Glomerular endothelial cell (primary cell): ENCODE measurements around the gene RASEF. TPM values are rescaled to one million over a fixed set of nuclear protein-coding genes. Genes with fewer than 3 reads are reported as not detected.

Experiments used
- DNase-seq: peaks from one replicate; pipeline ENCODE4 v3.0.0-alpha.2; 2011; ENCODE audit warnings: low read depth, low spot score; ENCODE audit errors: extremely low read depth
- total RNA-seq: library from RNA; depleted of rRNA; stranded (reverse); fragments of >200 nt; gene quantifications from 2 replicates; pipeline ENCODE4 v1.2.3, GENCODE V29; 2015

RASEF gene
- total RNA-seq, 1 donor from 2014 or later: 0.06 TPM

GRCh38 chr9:83059417-83059816, 3.5 kb downstream of the RASEF start:
- DNase-seq: no peak

- no peak for DNase-seq
These were observed 6.0 kb downstream of the RASEF start for GRCh38 chr9:83056911-83057310.

GRCh38 chr9:83056174-83056573, 6.8 kb downstream of the RASEF start:
- no peak for DNase-seq

- no peak for DNase-seq
These were observed 14.8 kb downstream of the RASEF start for GRCh38 chr9:83047839-83048775.

- no peak for DNase-seq
These were observed 19.3 kb downstream of the RASEF start for GRCh38 chr9:83043597-83043996.

- no peak for DNase-seq
These were observed 21.2 kb downstream of the RASEF start for GRCh38 chr9:83041771-83042170.

- DNase-seq: no peak
These were observed 23.6 kb downstream of the RASEF start for GRCh38 chr9:83039303-83039702.

GRCh38 chr9:83036043-83036442, 26.9 kb downstream of the RASEF start:
- DNase-seq: no peak

GRCh38 chr9:83035143-83035542, 27.8 kb downstream of the RASEF start:
- DNase-seq: no peak

- DNase-seq: no peak
These were observed 28.4 kb downstream of the RASEF start for GRCh38 chr9:83034587-83034986.

- no peak for DNase-seq
These were observed 28.9 kb downstream of the RASEF start for GRCh38 chr9:83034026-83034425.

- no peak for DNase-seq
These were observed 30.8 kb downstream of the RASEF start for GRCh38 chr9:83032065-83032625.

- DNase-seq: no peak
These were observed 32.4 kb downstream of the RASEF start for GRCh38 chr9:83030391-83031107.

GRCh38 chr9:83029531-83030137, 33.3 kb downstream of the RASEF start:
- DNase-seq: no peak

- no peak for DNase-seq
These were observed 35.6 kb downstream of the RASEF start for GRCh38 chr9:83027153-83027891.

GRCh38 chr9:83024506-83025125, 38.3 kb downstream of the RASEF start:
- no peak for DNase-seq

GRCh38 chr9:83023151-83023550, 39.8 kb downstream of the RASEF start:
- DNase-seq: no peak

GRCh38 chr9:83020864-83021263, 42.1 kb downstream of the RASEF start:
- no peak for DNase-seq

GRCh38 chr9:83020327-83020726, 42.6 kb downstream of the RASEF start:
- DNase-seq: no peak

- no peak for DNase-seq
These were observed 43.7 kb downstream of the RASEF start for GRCh38 chr9:83019246-83019645.
